Measurements from ENCODE around the gene GIMAP6.
"Not testable (repeated sequence)": the region's sequence is repeated elsewhere in the genome, so short reads cannot be mapped to it uniquely, and the experiment has no call there.

Gene GIMAP6

DNA sequence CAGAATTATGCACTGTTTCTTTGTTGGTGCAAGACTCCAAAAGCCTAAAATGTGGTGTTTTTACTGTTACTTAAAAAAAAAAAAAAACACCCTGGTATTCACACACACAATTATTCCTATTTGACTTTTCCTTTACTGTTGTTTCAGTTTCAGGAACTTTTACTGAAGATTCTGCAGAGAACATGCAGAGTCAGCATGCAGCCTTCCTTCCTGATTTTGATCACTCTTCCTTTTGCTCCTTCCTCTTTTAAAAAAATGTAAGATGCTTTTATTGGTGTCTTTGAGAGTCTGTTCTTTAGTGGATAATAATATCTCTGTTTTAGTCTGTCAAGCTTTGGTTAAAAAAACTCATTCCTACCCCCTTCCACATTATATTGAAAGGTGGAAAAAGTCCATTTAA, 44.1 kb upstream of the GIMAP6 start:
- H3K4me1 ChIP-seq (ENCODE audit: control insufficient read depth, insufficient read depth, low read depth, low read length); H3K9ac ChIP-seq (ENCODE audit: low read length); H2AK5ac ChIP-seq (ENCODE audit: low read length, severe bottlenecking); H2BK5ac ChIP-seq (ENCODE audit: low read depth, low read length, poor library complexity, severe bottlenecking); H3K36me3 ChIP-seq (ENCODE audit: control insufficient read depth in 1 of 2, insufficient read depth in 2 of 2, low read depth in 1 of 2, low read length in 2 of 2); H3K4me3 ChIP-seq (ENCODE audit: insufficient read depth in 1 of 2, low read depth in 1 of 2, low read length in 2 of 2); H4K8ac ChIP-seq (ENCODE audit: low read length); H3K27ac ChIP-seq (ENCODE audit: low read length, poor library complexity, severe bottlenecking); H3K18ac ChIP-seq (ENCODE audit: low read depth in 1 of 2, low read length in 2 of 2); H4K91ac ChIP-seq (ENCODE audit: low read length); DNase-seq; H2AFZ ChIP-seq (ENCODE audit: low read depth, low read length); H3K79me1 ChIP-seq (replicated peaks; ENCODE audit: low read length, poor library complexity, severe bottlenecking); H3K9me3 ChIP-seq (ENCODE audit: control insufficient read depth, low read length); H3K27me3 ChIP-seq (ENCODE audit: control insufficient read depth in 1 of 2, insufficient read depth in 1 of 2, low read length in 2 of 2); H3K4ac ChIP-seq (ENCODE audit: low read depth in 1 of 2, low read length in 2 of 2); H3K23ac ChIP-seq (ENCODE audit: low read length in 2 of 2); H3K14ac ChIP-seq (ENCODE audit: low read length in 2 of 2); H2BK15ac ChIP-seq (ENCODE audit: low read depth, poor library complexity, severe bottlenecking); H3K4me2 ChIP-seq (ENCODE audit: low read length, poor library complexity, severe bottlenecking); H2BK12ac ChIP-seq (ENCODE audit: low read length in 2 of 2); H2BK120ac ChIP-seq (ENCODE audit: low read depth, low read length): not testable (repeated sequence)

DNA sequence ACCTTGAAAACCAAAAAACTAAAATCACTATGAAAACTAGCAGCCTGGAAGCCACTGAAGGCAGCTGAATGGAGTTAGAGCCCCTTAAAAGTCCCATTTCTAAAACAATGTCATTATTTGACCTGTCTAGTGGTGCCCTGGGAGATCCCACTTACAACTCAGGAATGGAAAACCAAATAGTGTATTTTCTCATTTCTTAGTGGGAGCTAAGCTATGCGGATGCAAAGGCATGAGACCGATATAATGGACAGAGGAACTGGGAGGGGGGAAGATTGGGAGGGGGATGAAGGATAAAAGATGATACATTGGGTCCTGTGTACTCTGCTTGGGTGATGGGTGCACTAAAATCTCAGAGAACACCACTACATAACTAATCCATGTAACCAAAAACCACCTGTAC, 43.5 kb upstream of the GIMAP6 start:
- H2BK12ac ChIP-seq (ENCODE audit: low read length in 2 of 2): no peak overlapping the region
- WGBS: no CpG with 5 or more reads among the region's 2 CpGs
- no peak overlapping the region for H2AK5ac ChIP-seq (ENCODE audit: low read length, severe bottlenecking)
- H3K27me3 ChIP-seq (ENCODE audit: control insufficient read depth in 1 of 2, insufficient read depth in 1 of 2, low read length in 2 of 2): no peaks in the 10 kb centered on the region
- H3K14ac ChIP-seq (ENCODE audit: low read length in 2 of 2): no peak overlapping the region
- H3K9me3 ChIP-seq (ENCODE audit: control insufficient read depth, low read length): no peaks in the 10 kb centered on the region
- no peak overlapping the region for H2BK15ac ChIP-seq (ENCODE audit: low read depth, poor library complexity, severe bottlenecking)
- H3K4me2 ChIP-seq (ENCODE audit: low read length, poor library complexity, severe bottlenecking): no peak overlapping the region
- H3K79me1 ChIP-seq (replicated peaks; ENCODE audit: low read length, poor library complexity, severe bottlenecking): no peaks in the 10 kb centered on the region
- H3K27ac ChIP-seq (ENCODE audit: low read length, poor library complexity, severe bottlenecking): no peak overlapping the region
- H3K36me3 ChIP-seq (ENCODE audit: control insufficient read depth in 1 of 2, insufficient read depth in 2 of 2, low read depth in 1 of 2, low read length in 2 of 2): no peaks in the 10 kb centered on the region
- no peak overlapping the region for H3K4me3 ChIP-seq (ENCODE audit: insufficient read depth in 1 of 2, low read depth in 1 of 2, low read length in 2 of 2)
- H4K91ac ChIP-seq (ENCODE audit: low read length): no peak overlapping the region
- no peak overlapping the region for H2BK5ac ChIP-seq (ENCODE audit: low read depth, low read length, poor library complexity, severe bottlenecking)
- no peak overlapping the region for H2AFZ ChIP-seq (ENCODE audit: low read depth, low read length)
- H4K8ac ChIP-seq (ENCODE audit: low read length): no peak overlapping the region
- H3K23ac ChIP-seq (ENCODE audit: low read length in 2 of 2): no peak overlapping the region
- no peak overlapping the region for H3K18ac ChIP-seq (ENCODE audit: low read depth in 1 of 2, low read length in 2 of 2)
- no peak for DNase-seq
- H3K4me1 ChIP-seq (ENCODE audit: control insufficient read depth, insufficient read depth, low read depth, low read length): no peaks in the 10 kb centered on the region
- no peak overlapping the region for H3K4ac ChIP-seq (ENCODE audit: low read depth in 1 of 2, low read length in 2 of 2)
- H2BK120ac ChIP-seq (ENCODE audit: low read depth, low read length): no peak overlapping the region
- no peak overlapping the region for H3K9ac ChIP-seq (ENCODE audit: low read length)

DNA sequence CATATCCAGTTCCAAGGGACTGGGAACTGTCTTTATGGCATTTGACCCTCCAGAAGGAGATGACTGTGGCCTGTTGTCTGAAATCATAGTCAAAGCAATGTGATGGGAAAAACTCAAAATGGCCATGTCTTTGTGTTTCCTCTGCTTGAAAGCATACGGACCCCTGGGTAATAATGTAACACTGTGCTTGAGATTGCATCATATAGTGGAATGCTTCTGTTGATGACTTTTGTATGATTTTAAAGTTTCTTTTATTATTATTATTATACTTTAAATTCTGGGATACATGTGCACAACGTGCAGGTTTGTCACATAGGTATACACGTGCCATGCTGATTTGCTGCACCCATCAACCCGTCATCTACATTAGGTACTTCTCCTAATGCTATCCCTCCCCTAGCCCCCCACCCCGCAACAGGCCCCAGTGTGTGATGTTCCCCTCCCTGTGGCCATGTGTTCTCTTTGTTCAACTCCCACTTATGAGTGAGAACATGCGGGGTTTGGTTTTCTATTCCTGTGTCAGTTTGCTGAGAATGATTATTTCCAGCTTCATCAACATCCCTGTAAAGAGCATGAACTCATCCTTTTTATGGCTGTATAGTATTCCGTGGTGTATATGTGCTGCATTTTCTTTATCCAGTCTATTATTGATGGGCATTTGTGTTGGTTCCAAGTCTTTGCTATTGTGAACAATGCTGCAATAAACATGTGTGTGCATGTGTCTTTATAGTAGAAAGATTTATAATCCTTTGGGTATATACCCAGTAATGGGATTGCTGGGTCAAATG, 39.8 kb upstream of the GIMAP6 start:
- H3K4ac ChIP-seq (ENCODE audit: low read depth in 1 of 2, low read length in 2 of 2); H3K9ac ChIP-seq (ENCODE audit: low read length); H3K27ac ChIP-seq (ENCODE audit: low read length, poor library complexity, severe bottlenecking); H2BK120ac ChIP-seq (ENCODE audit: low read depth, low read length); H3K14ac ChIP-seq (ENCODE audit: low read length in 2 of 2); H2AK5ac ChIP-seq (ENCODE audit: low read length, severe bottlenecking); H4K91ac ChIP-seq (ENCODE audit: low read length); H2AFZ ChIP-seq (ENCODE audit: low read depth, low read length); H2BK5ac ChIP-seq (ENCODE audit: low read depth, low read length, poor library complexity, severe bottlenecking); H3K4me2 ChIP-seq (ENCODE audit: low read length, poor library complexity, severe bottlenecking); DNase-seq; H4K8ac ChIP-seq (ENCODE audit: low read length); H3K4me3 ChIP-seq (ENCODE audit: insufficient read depth in 1 of 2, low read depth in 1 of 2, low read length in 2 of 2); H3K23ac ChIP-seq (ENCODE audit: low read length in 2 of 2); H3K9me3 ChIP-seq (ENCODE audit: control insufficient read depth, low read length); H3K79me1 ChIP-seq (replicated peaks; ENCODE audit: low read length, poor library complexity, severe bottlenecking); H3K36me3 ChIP-seq (ENCODE audit: control insufficient read depth in 1 of 2, insufficient read depth in 2 of 2, low read depth in 1 of 2, low read length in 2 of 2); H3K18ac ChIP-seq (ENCODE audit: low read depth in 1 of 2, low read length in 2 of 2); H2BK12ac ChIP-seq (ENCODE audit: low read length in 2 of 2); H2BK15ac ChIP-seq (ENCODE audit: low read depth, poor library complexity, severe bottlenecking); H3K27me3 ChIP-seq (ENCODE audit: control insufficient read depth in 1 of 2, insufficient read depth in 1 of 2, low read length in 2 of 2); H3K4me1 ChIP-seq (ENCODE audit: control insufficient read depth, insufficient read depth, low read depth, low read length): not testable (repeated sequence)
- WGBS: 70% methylated on average over 5 of the region's 7 CpGs

DNA sequence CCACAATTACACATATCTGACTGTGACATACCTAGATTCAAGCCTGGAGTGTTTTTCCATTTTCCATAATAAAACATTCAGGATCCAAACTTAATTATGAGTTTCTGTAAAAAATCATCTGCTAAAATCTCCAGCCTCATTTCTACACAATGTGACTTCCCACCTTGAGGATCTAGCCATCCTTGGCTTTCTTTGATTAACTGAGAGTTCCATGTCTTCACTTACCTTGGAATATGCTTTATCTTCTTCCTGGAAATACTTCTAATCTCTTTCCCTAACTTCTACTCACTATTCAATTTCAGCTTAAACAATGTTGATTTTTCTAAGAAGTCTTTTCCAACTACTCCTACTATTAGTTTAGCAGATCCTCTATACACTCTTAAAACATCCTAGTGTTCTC, 36.8 kb upstream of the GIMAP6 start:
- H3K4ac ChIP-seq (ENCODE audit: low read depth in 1 of 2, low read length in 2 of 2): no peak overlapping the region
- no peaks in the 10 kb centered on the region for H3K36me3 ChIP-seq (ENCODE audit: control insufficient read depth in 1 of 2, insufficient read depth in 2 of 2, low read depth in 1 of 2, low read length in 2 of 2)
- H2BK120ac ChIP-seq (ENCODE audit: low read depth, low read length): no peak overlapping the region
- peaks cover 6% of the 10 kb centered on the region for H3K9me3 ChIP-seq (ENCODE audit: control insufficient read depth, low read length)
- H4K91ac ChIP-seq (ENCODE audit: low read length): no peak overlapping the region
- H3K14ac ChIP-seq (ENCODE audit: low read length in 2 of 2): no peak overlapping the region
- H2BK12ac ChIP-seq (ENCODE audit: low read length in 2 of 2): no peak overlapping the region
- no peak overlapping the region for H2AFZ ChIP-seq (ENCODE audit: low read depth, low read length)
- H3K27ac ChIP-seq (ENCODE audit: low read length, poor library complexity, severe bottlenecking): no peak overlapping the region
- H2AK5ac ChIP-seq (ENCODE audit: low read length, severe bottlenecking): no peak overlapping the region
- H2BK15ac ChIP-seq (ENCODE audit: low read depth, poor library complexity, severe bottlenecking): no peak overlapping the region
- no peaks in the 10 kb centered on the region for H3K79me1 ChIP-seq (replicated peaks; ENCODE audit: low read length, poor library complexity, severe bottlenecking)
- H3K18ac ChIP-seq (ENCODE audit: low read depth in 1 of 2, low read length in 2 of 2): no peak overlapping the region
- no peak for DNase-seq
- no peak overlapping the region for H3K4me2 ChIP-seq (ENCODE audit: low read length, poor library complexity, severe bottlenecking)
- H3K4me3 ChIP-seq (ENCODE audit: insufficient read depth in 1 of 2, low read depth in 1 of 2, low read length in 2 of 2): no peak overlapping the region
- H2BK5ac ChIP-seq (ENCODE audit: low read depth, low read length, poor library complexity, severe bottlenecking): no peak overlapping the region
- H3K23ac ChIP-seq (ENCODE audit: low read length in 2 of 2): no peak overlapping the region
- H3K4me1 ChIP-seq (ENCODE audit: control insufficient read depth, insufficient read depth, low read depth, low read length): no peaks in the 10 kb centered on the region
- H3K27me3 ChIP-seq (ENCODE audit: control insufficient read depth in 1 of 2, insufficient read depth in 1 of 2, low read length in 2 of 2): no peaks in the 10 kb centered on the region
- no peak overlapping the region for H3K9ac ChIP-seq (ENCODE audit: low read length)
- no peak overlapping the region for H4K8ac ChIP-seq (ENCODE audit: low read length)

Data from mesenchymal stem cell (in vitro differentiated cells and primary cell).